Caco-2 (cell line): ENCODE data around the gene CYP24A1. TPM values are rescaled to one million over a fixed set of nuclear protein-coding genes. Genes with fewer than 3 reads are reported as not detected.

Source experiments
- BruUV-seq: library from RNA; stranded (reverse); fragments of 400-500 nt; replicated peaks from 2 replicates; lab custom pipeline; 2021; lab: Mats Ljungman, UMichigan
- CTCF ChIA-PET: fragments of 300-600 bp; sonication (Branson Sonifier 250); formaldehyde crosslinking; loops from one replicate; lab custom pipeline; 2022; ENCODE audit warnings: antibody characterized with exemption; lab: Charles Lee
- POLR2A ChIA-PET: fragments of 300-600 bp; sonication (Branson Sonifier 250); formaldehyde crosslinking; loops from one replicate; lab custom pipeline; 2022; ENCODE audit warnings: antibody characterized with exemption; lab: Charles Lee
- DNase-seq, 2 experiments: peaks; one replicate each; pipeline versions ENCODE4 v3.0.0 to v3.0.0-alpha.2; 2020 to 2022
- H3K27me3 ChIP-seq: replicated peaks from 2 replicates; pipeline ENCODE4 v1.6.0; 2011; ENCODE audit warnings: low read length; ENCODE audit not compliant: control insufficient read depth, insufficient read depth
- H3K36me3 ChIP-seq: 2 replicates; pipeline ENCODE4 v1.5.1; 2011; ENCODE audit warnings: low read length; ENCODE audit not compliant: control insufficient read depth, insufficient read depth
- H3K4me1 ChIP-seq: fragments of 250-450 bp; sonication (Bioruptor Pico); 2 replicates; pipeline ENCODE4 v1.5.1; 2020; ENCODE audit warnings: mild to moderate bottlenecking
- H3K4me3 ChIP-seq: 2 replicates; pipeline ENCODE4 v1.5.1; 2011; ENCODE audit warnings: low read depth, mild to moderate bottlenecking, control low read depth, low read length
- H3K9me3 ChIP-seq: fragments of 250-450 bp; sonication (Bioruptor Pico); 2 replicates; pipeline ENCODE4 v1.5.1; 2020; ENCODE audit warnings: mild to moderate bottlenecking, moderate library complexity
- H3K27ac Mint-ChIP-seq: one replicate; pipeline ENCODE4 v1.8.0; 2022; ENCODE audit warnings: mixed read lengths; ENCODE audit not compliant: unreplicated experiment
- H3K27me3 Mint-ChIP-seq: one replicate; pipeline ENCODE4 v1.8.0; 2022; ENCODE audit warnings: mixed read lengths; ENCODE audit not compliant: insufficient read depth, unreplicated experiment
- H3K36me3 Mint-ChIP-seq: one replicate; pipeline ENCODE4 v1.8.0; 2022; ENCODE audit warnings: mild to moderate bottlenecking, mixed read lengths; ENCODE audit not compliant: insufficient read depth, unreplicated experiment
- H3K4me1 Mint-ChIP-seq: one replicate; pipeline ENCODE4 v1.8.0; 2022; ENCODE audit warnings: low read depth, mixed read lengths; ENCODE audit not compliant: unreplicated experiment
- H3K4me3 Mint-ChIP-seq: one replicate; pipeline ENCODE4 v1.8.0; 2022; ENCODE audit warnings: mild to moderate bottlenecking, moderate library complexity, mixed read lengths; ENCODE audit not compliant: unreplicated experiment
- H3K9me3 Mint-ChIP-seq: one replicate; pipeline ENCODE4 v1.8.0; 2022; ENCODE audit warnings: mixed read lengths; ENCODE audit not compliant: unreplicated experiment
- intact Hi-C: fragments of 100-400 bp; cut with micrococcal nuclease; formaldehyde crosslinking; loops from one replicate; pipeline ENCODE4 v1.10.0; 2022; ENCODE audit not compliant: unreplicated experiment
- total RNA-seq: library from RNA; stranded (reverse); gene quantifications from 2 replicates; pipeline ENCODE4 v1.2.3, GENCODE V29; 2022
- TF ChIP-seq, protein P1 (sequence below), 2 experiments: fragments of 200-600 bp in 1 of 2; IDR thresholded peaks; 1 replicate in 1 of 2; 2 replicates in 1 of 2; pipeline versions ENCODE4 v1.5.1 to v1.8.0; 2011 to 2022; ENCODE audit warnings: antibody characterized with exemption in 1 of 2, control low read depth in 1 of 2, inconsistent platforms in 1 of 2, low read depth in 1 of 2, low read length in 1 of 2, mild to moderate bottlenecking in 1 of 2, moderate library complexity in 1 of 2; ENCODE audit not compliant: insufficient read depth in 1 of 2, severe bottlenecking in 1 of 2, unreplicated experiment in 1 of 2

The CYP24A1 gene
- total RNA-seq, 1 experiment from 2014 or later = 3.7 TPM

DNA sequence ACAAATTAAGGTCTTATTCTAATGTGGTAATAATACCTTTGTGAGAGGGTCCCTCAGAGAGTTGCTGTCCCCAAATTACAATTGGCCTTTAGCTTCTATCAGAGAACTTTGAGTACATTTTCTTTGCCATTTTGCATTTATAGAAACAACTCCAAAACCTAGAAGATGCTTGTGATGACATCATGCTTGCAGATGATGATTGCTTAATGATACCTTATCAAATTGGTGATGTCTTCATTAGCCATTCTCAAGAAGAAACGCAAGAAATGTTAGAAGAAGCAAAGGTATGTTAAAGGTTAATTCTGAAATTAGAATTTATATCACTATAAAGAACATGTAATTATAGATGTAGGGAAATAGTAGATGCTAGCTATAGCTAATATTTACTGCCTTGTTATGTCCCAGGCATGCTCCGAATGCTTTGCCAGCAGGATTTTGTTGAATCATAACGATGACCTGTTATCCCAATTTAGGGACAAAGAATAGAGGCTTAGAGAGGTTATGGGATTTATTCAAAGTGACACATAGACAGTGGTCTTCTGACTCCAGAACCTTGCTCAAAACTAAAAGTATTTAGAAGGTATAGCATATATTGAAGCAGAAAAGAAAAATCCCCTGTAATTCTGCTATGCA lies 41.5 kb upstream of the CYP24A1 start:
- Mint-ChIP-seq H3K4me1 (no peaks in the 10 kb centered on the region), H3K4me3 (no peak overlapping the region), H3K9me3 (no peaks in the 10 kb centered on the region), H3K27me3 (no peaks in the 10 kb centered on the region), H3K36me3 (peaks cover 40% of the 10 kb centered on the region), H3K27ac (no peak overlapping the region)
- no peak overlapping the region for H3K4me3 ChIP-seq
- DNase-seq = no peak
- H3K4me1 ChIP-seq = no peaks in the 10 kb centered on the region
- CTCF ChIA-PET = no interaction called here
- H3K9me3 ChIP-seq = no peaks in the 10 kb centered on the region
- BruUV-seq = no TSS peak
- TF ChIP-seq, protein P1, sequence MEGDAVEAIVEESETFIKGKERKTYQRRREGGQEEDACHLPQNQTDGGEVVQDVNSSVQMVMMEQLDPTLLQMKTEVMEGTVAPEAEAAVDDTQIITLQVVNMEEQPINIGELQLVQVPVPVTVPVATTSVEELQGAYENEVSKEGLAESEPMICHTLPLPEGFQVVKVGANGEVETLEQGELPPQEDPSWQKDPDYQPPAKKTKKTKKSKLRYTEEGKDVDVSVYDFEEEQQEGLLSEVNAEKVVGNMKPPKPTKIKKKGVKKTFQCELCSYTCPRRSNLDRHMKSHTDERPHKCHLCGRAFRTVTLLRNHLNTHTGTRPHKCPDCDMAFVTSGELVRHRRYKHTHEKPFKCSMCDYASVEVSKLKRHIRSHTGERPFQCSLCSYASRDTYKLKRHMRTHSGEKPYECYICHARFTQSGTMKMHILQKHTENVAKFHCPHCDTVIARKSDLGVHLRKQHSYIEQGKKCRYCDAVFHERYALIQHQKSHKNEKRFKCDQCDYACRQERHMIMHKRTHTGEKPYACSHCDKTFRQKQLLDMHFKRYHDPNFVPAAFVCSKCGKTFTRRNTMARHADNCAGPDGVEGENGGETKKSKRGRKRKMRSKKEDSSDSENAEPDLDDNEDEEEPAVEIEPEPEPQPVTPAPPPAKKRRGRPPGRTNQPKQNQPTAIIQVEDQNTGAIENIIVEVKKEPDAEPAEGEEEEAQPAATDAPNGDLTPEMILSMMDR (IDR thresholded peaks at IDR 0.05; ENCODE audit: insufficient read depth in 1 of 2, low read depth in 1 of 2, low read length in 1 of 2, severe bottlenecking in 1 of 2, unreplicated experiment in 1 of 2) = no peak
- no peaks in the 10 kb centered on the region for H3K27me3 ChIP-seq
- H3K36me3 ChIP-seq = peaks cover 10% of the 10 kb centered on the region
- intact Hi-C loops = no loop called here
- POLR2A ChIA-PET = no interaction called here

DNA sequence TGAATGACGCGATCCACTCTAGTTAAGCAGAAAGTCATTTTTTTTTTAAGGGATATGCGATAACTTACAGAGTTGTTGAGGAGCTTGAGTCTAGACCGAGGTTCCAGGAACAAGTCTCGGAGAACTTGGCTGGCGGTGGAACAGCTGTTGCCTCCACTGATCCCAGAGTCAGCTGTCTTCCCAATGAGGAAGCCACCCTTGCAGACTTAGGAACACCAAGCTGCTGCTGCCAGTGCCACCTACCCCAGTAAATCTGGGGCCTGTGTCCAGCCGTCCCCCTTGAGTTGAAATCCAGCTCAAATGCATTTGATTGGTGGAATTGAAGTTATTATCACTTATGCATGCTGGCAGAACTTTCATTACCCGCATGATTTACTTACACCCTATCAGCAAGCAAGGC lies 40.8 kb upstream of the CYP24A1 start:
- H3K27ac Mint-ChIP-seq = no peak overlapping the region
- no peaks in the 10 kb centered on the region for H3K9me3 ChIP-seq
- ChIA-PET POLR2A (no interaction called here), CTCF (no interaction called here)
- no peaks in the 10 kb centered on the region for H3K27me3 ChIP-seq
- H3K4me3 Mint-ChIP-seq = no peak overlapping the region
- H3K36me3 ChIP-seq = peaks cover 10% of the 10 kb centered on the region
- BruUV-seq = no TSS peak
- H3K4me1 ChIP-seq = no peaks in the 10 kb centered on the region; the same call in 1 of the 2 replicates
- intact Hi-C loops = no loop called here
- H3K4me3 ChIP-seq = no peak overlapping the region
- no peaks in the 10 kb centered on the region for H3K9me3 Mint-ChIP-seq
- H3K27me3 Mint-ChIP-seq = no peaks in the 10 kb centered on the region
- no peaks in the 10 kb centered on the region for H3K4me1 Mint-ChIP-seq
- no peak for DNase-seq
- H3K36me3 Mint-ChIP-seq = peaks cover 39% of the 10 kb centered on the region
- TF ChIP-seq, protein P1 (IDR thresholded peaks at IDR 0.05; ENCODE audit: insufficient read depth in 1 of 2, low read depth in 1 of 2, low read length in 1 of 2, severe bottlenecking in 1 of 2, unreplicated experiment in 1 of 2) = no peak

DNA sequence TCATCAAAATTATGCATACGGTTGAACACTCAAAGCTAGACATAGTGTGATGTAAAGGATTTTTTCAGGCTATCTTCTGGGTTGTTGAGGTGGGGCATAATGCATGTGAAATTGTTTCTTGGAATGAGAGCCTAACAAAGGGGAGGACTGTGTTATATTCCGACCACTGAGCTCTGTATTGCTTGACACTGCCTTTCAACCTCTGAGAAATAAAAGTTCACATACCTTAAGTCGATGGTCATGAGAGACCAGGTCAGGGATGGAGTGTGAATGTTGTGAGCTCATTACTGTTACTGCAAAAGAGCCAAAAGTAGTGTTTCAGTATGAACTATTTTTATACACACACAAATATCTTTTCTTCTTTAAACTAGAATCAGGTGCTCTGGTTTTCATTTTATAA lies 39.1 kb upstream of the CYP24A1 start:
- TF ChIP-seq, protein P1 (IDR thresholded peaks at IDR 0.05; ENCODE audit: insufficient read depth in 1 of 2, low read depth in 1 of 2, low read length in 1 of 2, severe bottlenecking in 1 of 2, unreplicated experiment in 1 of 2) = no peak
- peaks cover 6% of the 10 kb centered on the region for H3K4me1 Mint-ChIP-seq
- POLR2A ChIA-PET = no interaction called here
- Histone ChIP-seq H3K4me1 (peaks cover 9% of the 10 kb centered on the region), H3K9me3 (no peaks in the 10 kb centered on the region), H3K4me3 (no peak overlapping the region), H3K36me3 (peaks cover 10% of the 10 kb centered on the region), H3K27me3 (no peaks in the 10 kb centered on the region)
- peaks cover 37% of the 10 kb centered on the region for H3K36me3 Mint-ChIP-seq
- BruUV-seq = no TSS peak
- intact Hi-C loops = no loop called here
- H3K27me3 Mint-ChIP-seq = no peaks in the 10 kb centered on the region
- no peak overlapping the region for H3K4me3 Mint-ChIP-seq
- no peaks in the 10 kb centered on the region for H3K9me3 Mint-ChIP-seq
- DNase-seq = no peak
- CTCF ChIA-PET = no interaction called here
- no peak overlapping the region for H3K27ac Mint-ChIP-seq
